CD4-positive, alpha-beta T cell treated with Interleukin-4 for 4 hours (primary cell): ENCODE data around the gene SESN2.
"Not testable (repeated sequence)": the region's sequence is repeated elsewhere in the genome, so short reads cannot be mapped to it uniquely, and the experiment has no call there.

ENCODE experiments used
- DNase-seq: peaks from one replicate; pipeline ENCODE4 v3.0.0-alpha.2; 2020

The SESN2 gene

GRCh38 chr1:28291711-28292110, 32.4 kb downstream of the SESN2 start:
- DNase-seq, result no peak

GRCh38 chr1:28295936-28296335, 36.6 kb downstream of the SESN2 start:
- DNase-seq, result no peak

- no peak for DNase-seq
Observed at GRCh38 chr1:28296401-28297261, 37.3 kb downstream of the SESN2 start.

GRCh38 chr1:28297826-28298225, 38.5 kb downstream of the SESN2 start:
- no peak for DNase-seq

- no peak for DNase-seq
Observed at GRCh38 chr1:28298438-28298837, 39.1 kb downstream of the SESN2 start.

- DNase-seq, result no peak
Observed at GRCh38 chr1:28301368-28302174, 42.3 kb downstream of the SESN2 start.

GRCh38 chr1:28302247-28302646, 42.9 kb downstream of the SESN2 start:
- DNase-seq, result no peak

GRCh38 chr1:28306301-28306949, 47.1 kb downstream of the SESN2 start:
- no peak for DNase-seq

GRCh38 chr1:28308750-28309149, 49.4 kb downstream of the SESN2 start:
- no peak for DNase-seq

GRCh38 chr1:28309702-28310101, 50.4 kb downstream of the SESN2 start:
- no peak for DNase-seq

GRCh38 chr1:28313702-28314546, 54.6 kb downstream of the SESN2 start:
- DNase-seq, result no peak

GRCh38 chr1:28314547-28314941, 55.2 kb downstream of the SESN2 start:
- no peak for DNase-seq

- no peak for DNase-seq
Observed at GRCh38 chr1:28317014-28317413, 57.7 kb downstream of the SESN2 start.

- no peak for DNase-seq
Observed at GRCh38 chr1:28322194-28322593, 62.9 kb downstream of the SESN2 start.

GRCh38 chr1:28323720-28324119, 64.4 kb downstream of the SESN2 start:
- no peak for DNase-seq

- DNase-seq, result no peak
Observed at GRCh38 chr1:28326515-28326914, 67.2 kb downstream of the SESN2 start.

- DNase-seq, result no peak
Observed at GRCh38 chr1:28326984-28327383, 67.7 kb downstream of the SESN2 start.

GRCh38 chr1:28327431-28327830, 68.1 kb downstream of the SESN2 start:
- DNase-seq, result not testable (repeated sequence)

GRCh38 chr1:28328228-28328648, 68.9 kb downstream of the SESN2 start:
- DNase-seq, result no peak

- DNase-seq, result peak; percentile 16
Observed at GRCh38 chr1:28329395-28330153, 70.3 kb downstream of the SESN2 start.
